Liver (tissue), 9 donors: ENCODE results near the gene SPACDR. TPM values are rescaled to one million over a fixed set of nuclear protein-coding genes. Genes with fewer than 3 reads are reported as not detected.

ENCODE experiments used
- DNase-seq: peaks from one replicate; pipeline ENCODE4 v3.0.0-alpha.2; 2017; ENCODE audit warnings: low spot score
- H3K27ac ChIP-seq, 2 donors: one replicate each; pipeline ENCODE4 v1.7.0; 2013; ENCODE audit warnings: inconsistent platforms in 2 of 2, low read length in 2 of 2, control low read depth in 1 of 2, low read depth in 1 of 2, mild to moderate bottlenecking in 1 of 2
- H3K27me3 ChIP-seq, 4 donors: one replicate each; pipeline versions ENCODE4 v1.6.1 to v1.7.0; 2013; ENCODE audit warnings: low read length in 3 of 4, inconsistent platforms in 1 of 4, mild to moderate bottlenecking in 1 of 4, moderate library complexity in 1 of 4; ENCODE audit not compliant: control insufficient read depth in 4 of 4, insufficient read depth in 4 of 4
- H3K36me3 ChIP-seq, 4 donors: one replicate each; pipeline versions ENCODE4 v1.6.1 to v1.7.0; 2013; ENCODE audit warnings: low read length in 3 of 4, mild to moderate bottlenecking in 3 of 4, low read depth in 1 of 4, moderate library complexity in 1 of 4; ENCODE audit not compliant: control insufficient read depth in 4 of 4, insufficient read depth in 3 of 4
- H3K4me1 ChIP-seq, 4 donors: one replicate each; pipeline versions ENCODE4 v1.6.1 to v1.7.0; 2013; ENCODE audit warnings: low read length in 3 of 4, mild to moderate bottlenecking in 3 of 4, moderate library complexity in 1 of 4; ENCODE audit not compliant: control insufficient read depth in 4 of 4, insufficient read depth in 4 of 4
- H3K4me3 ChIP-seq, 3 donors: one replicate each; pipeline versions ENCODE4 v1.6.1 to v1.7.0; 2013; ENCODE audit warnings: low read length in 3 of 3, control low read depth in 1 of 3, low read depth in 1 of 3, mild to moderate bottlenecking in 1 of 3
- H3K9ac ChIP-seq, 2 donors: one replicate each; pipeline ENCODE4 v1.7.0; 2013; ENCODE audit warnings: low read length in 2 of 2, mild to moderate bottlenecking in 2 of 2, moderate library complexity in 2 of 2, control low read depth in 1 of 2, low read depth in 1 of 2
- H3K9me3 ChIP-seq, 4 donors: one replicate each; pipeline versions ENCODE4 v1.6.1 to v1.7.0; 2013; ENCODE audit warnings: low read length in 3 of 4; ENCODE audit not compliant: control insufficient read depth in 4 of 4
- EGR1 ChIP-seq, 2 donors: IDR thresholded peaks; 2 replicates each; pipeline ENCODE4 v1.6.1; 2016 to 2018; ENCODE audit warnings: antibody characterized with exemption in 2 of 2, low read depth in 2 of 2
- FOXA1 ChIP-seq: IDR thresholded peaks from 2 replicates; pipeline ENCODE4 v1.6.1; 2016; ENCODE audit warnings: antibody characterized with exemption
- FOXA2 ChIP-seq: IDR thresholded peaks from 2 replicates; pipeline ENCODE4 v1.6.1; 2016; ENCODE audit warnings: antibody characterized with exemption
- GABPA ChIP-seq, 2 donors: IDR thresholded peaks in 1 of 2; conservative IDR thresholded peaks in 1 of 2; 2 replicates each; pipeline ENCODE4 v1.6.1; 2016; ENCODE audit warnings: antibody characterized with exemption in 2 of 2, mild to moderate bottlenecking in 1 of 2, moderate library complexity in 1 of 2
- HNF4A ChIP-seq, 2 donors: conservative IDR thresholded peaks; 2 replicates each; pipeline ENCODE4 v1.6.1; 2016; ENCODE audit warnings: antibody characterized with exemption in 2 of 2, mild to moderate bottlenecking in 2 of 2
- HNF4G ChIP-seq: IDR thresholded peaks from 2 replicates; pipeline ENCODE4 v1.6.1; 2016; ENCODE audit warnings: antibody characterized with exemption
- JUND ChIP-seq, 2 donors: IDR thresholded peaks; 2 replicates each; pipeline ENCODE4 v1.6.1; 2016; ENCODE audit warnings: antibody characterized with exemption in 2 of 2
- NR2F2 ChIP-seq: IDR thresholded peaks from 2 replicates; pipeline ENCODE4 v1.6.1; 2016; ENCODE audit warnings: antibody characterized with exemption
- RAD21 ChIP-seq, 2 donors: IDR thresholded peaks; 2 replicates each; pipeline ENCODE4 v1.6.1; 2016; ENCODE audit warnings: antibody characterized with exemption in 2 of 2, mild to moderate bottlenecking in 2 of 2
- RXRA ChIP-seq, 2 donors: IDR thresholded peaks; 2 replicates each; pipeline ENCODE4 v1.6.1; 2017 to 2018; ENCODE audit warnings: antibody characterized with exemption in 2 of 2, mild to moderate bottlenecking in 1 of 2
- SP1 ChIP-seq: IDR thresholded peaks from 2 replicates; pipeline ENCODE4 v1.6.1; 2018; ENCODE audit warnings: antibody characterized with exemption, mild to moderate bottlenecking
- TAF1 ChIP-seq: conservative IDR thresholded peaks from 2 replicates; pipeline ENCODE4 v1.6.1; 2016; ENCODE audit warnings: antibody characterized with exemption, mild to moderate bottlenecking
- YY1 ChIP-seq: IDR thresholded peaks from 2 replicates; pipeline ENCODE4 v1.6.1; 2016; ENCODE audit warnings: antibody characterized with exemption, mild to moderate bottlenecking
- whole genome bisulfite sequencing: extraction: QIAGEN DNeasy Blood & Tissue Kit; methylation state at CpG from one replicate; pipeline ENCODE4 v1.1.7; 2013; 5-methylcytosine and 5-hydroxymethylcytosine counted together
- polyA plus RNA-seq, 2 donors: library from polyadenylated mRNA; stranded (reverse) in 1 of 2; unstranded in 1 of 2; fragments of 200-250 nt in 1 of 2; fragments of >200 nt in 1 of 2; fragmentation: Nextera tagmentation in 1 of 2; extraction: Ambion mirVana in 1 of 2; gene quantifications; one replicate each; pipeline versions ENCODE4 v1.2.1 to v1.2.3, GENCODE V29; 2013 to 2015
- total RNA-seq, 2 donors: library from RNA; depleted of rRNA; stranded (reverse); fragments of >200 nt; gene quantifications; one replicate each; pipeline ENCODE4 v1.2.3, GENCODE V29; 2014
- TF ChIP-seq, protein P1 (sequence below): IDR thresholded peaks from 2 replicates; pipeline ENCODE4 v1.6.1; 2016; ENCODE audit warnings: antibody characterized with exemption, mild to moderate bottlenecking
- TF ChIP-seq, protein P2 (sequence below): IDR thresholded peaks from 2 replicates; pipeline ENCODE4 v1.6.1; 2016; ENCODE audit warnings: antibody characterized with exemption
- TF ChIP-seq, protein P3 (sequence below): fragments of 150-350 bp; IDR thresholded peaks from 2 replicates; pipeline ENCODE4 v1.5.1; 2017; ENCODE audit warnings: improper control_type of control experiment, low read depth, low read length; ENCODE audit not compliant: missing input control
- TF ChIP-seq, protein P4 (sequence below): IDR thresholded peaks from 2 replicates; pipeline ENCODE4 v1.6.1; 2016; ENCODE audit warnings: antibody characterized with exemption
- TF ChIP-seq, protein P5 (sequence below): IDR thresholded peaks from 2 replicates; pipeline ENCODE4 v1.6.1; 2016; ENCODE audit warnings: antibody characterized with exemption
- donor health status: healthy.
- donor health status: healthy.
- donor health status: healthy.
- donor health status: healthy.
- donor health status: healthy.

SPACDR gene
- total and polyA plus RNA-seq, 4 donors: 0.06 to 0.33 (median 0.17) TPM; not detected in 1

DNA sequence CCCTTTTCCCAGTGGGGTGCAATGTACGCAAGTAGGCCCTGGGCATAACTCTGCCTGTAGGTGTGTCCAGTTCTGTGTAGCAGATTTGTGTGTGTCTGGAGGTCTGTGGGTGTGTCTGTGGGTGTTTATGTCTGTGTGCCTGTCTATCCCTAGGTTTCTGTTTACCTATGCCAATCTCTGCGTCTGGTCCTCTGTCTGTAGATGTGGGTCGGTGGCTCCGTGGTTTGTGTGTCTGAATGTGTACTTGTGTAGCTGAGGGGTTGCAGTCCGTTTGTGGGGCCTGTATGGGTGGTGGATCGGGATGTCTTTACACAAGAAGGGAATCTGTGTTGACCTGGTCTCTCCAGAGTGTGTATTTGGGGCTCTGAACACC lies 20.6 kb upstream of the SPACDR start:
- Histone ChIP-seq H3K36me3 (no peaks in the 10 kb centered on the region), H3K27ac (no peak overlapping the region), H3K4me1 (peaks cover under 1 to 11% (median 4%) of the 10 kb centered on the region in 4 donors), H3K9ac (no peak overlapping the region), H3K27me3 (no peaks in the 10 kb centered on the region), H3K9me3 (no peaks in the 10 kb centered on the region), H3K4me3 (no peak overlapping the region)
- TF ChIP-seq SP1 (no peak), FOXA1 (no peak), YY1 (no peak), TAF1 (no peak), FOXA2 (no peak), NR2F2 (no peak), EGR1 (IDR thresholded peaks at IDR 0.05; ENCODE audit: low read depth in 2 of 2) (no peak), RXRA (IDR thresholded peaks at IDR 0.05) (no peak), RAD21 (IDR thresholded peaks at IDR 0.05) (no peak), JUND (IDR thresholded peaks at IDR 0.05) (no peak), GABPA (IDR thresholded peaks at IDR 0.05 in 1 of 2, conservative IDR thresholded peaks at IDR 0.05 in 1 of 2) (no peak), HNF4A (conservative IDR thresholded peaks at IDR 0.05) (no peak), HNF4G (no peak)
- TF ChIP-seq, protein P1, sequence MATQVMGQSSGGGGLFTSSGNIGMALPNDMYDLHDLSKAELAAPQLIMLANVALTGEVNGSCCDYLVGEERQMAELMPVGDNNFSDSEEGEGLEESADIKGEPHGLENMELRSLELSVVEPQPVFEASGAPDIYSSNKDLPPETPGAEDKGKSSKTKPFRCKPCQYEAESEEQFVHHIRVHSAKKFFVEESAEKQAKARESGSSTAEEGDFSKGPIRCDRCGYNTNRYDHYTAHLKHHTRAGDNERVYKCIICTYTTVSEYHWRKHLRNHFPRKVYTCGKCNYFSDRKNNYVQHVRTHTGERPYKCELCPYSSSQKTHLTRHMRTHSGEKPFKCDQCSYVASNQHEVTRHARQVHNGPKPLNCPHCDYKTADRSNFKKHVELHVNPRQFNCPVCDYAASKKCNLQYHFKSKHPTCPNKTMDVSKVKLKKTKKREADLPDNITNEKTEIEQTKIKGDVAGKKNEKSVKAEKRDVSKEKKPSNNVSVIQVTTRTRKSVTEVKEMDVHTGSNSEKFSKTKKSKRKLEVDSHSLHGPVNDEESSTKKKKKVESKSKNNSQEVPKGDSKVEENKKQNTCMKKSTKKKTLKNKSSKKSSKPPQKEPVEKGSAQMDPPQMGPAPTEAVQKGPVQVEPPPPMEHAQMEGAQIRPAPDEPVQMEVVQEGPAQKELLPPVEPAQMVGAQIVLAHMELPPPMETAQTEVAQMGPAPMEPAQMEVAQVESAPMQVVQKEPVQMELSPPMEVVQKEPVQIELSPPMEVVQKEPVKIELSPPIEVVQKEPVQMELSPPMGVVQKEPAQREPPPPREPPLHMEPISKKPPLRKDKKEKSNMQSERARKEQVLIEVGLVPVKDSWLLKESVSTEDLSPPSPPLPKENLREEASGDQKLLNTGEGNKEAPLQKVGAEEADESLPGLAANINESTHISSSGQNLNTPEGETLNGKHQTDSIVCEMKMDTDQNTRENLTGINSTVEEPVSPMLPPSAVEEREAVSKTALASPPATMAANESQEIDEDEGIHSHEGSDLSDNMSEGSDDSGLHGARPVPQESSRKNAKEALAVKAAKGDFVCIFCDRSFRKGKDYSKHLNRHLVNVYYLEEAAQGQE: no peak
- TF ChIP-seq, protein P2, sequence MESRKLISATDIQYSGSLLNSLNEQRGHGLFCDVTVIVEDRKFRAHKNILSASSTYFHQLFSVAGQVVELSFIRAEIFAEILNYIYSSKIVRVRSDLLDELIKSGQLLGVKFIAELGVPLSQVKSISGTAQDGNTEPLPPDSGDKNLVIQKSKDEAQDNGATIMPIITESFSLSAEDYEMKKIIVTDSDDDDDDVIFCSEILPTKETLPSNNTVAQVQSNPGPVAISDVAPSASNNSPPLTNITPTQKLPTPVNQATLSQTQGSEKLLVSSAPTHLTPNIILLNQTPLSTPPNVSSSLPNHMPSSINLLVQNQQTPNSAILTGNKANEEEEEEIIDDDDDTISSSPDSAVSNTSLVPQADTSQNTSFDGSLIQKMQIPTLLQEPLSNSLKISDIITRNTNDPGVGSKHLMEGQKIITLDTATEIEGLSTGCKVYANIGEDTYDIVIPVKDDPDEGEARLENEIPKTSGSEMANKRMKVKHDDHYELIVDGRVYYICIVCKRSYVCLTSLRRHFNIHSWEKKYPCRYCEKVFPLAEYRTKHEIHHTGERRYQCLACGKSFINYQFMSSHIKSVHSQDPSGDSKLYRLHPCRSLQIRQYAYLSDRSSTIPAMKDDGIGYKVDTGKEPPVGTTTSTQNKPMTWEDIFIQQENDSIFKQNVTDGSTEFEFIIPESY: no peak
- TF ChIP-seq, protein P3, sequence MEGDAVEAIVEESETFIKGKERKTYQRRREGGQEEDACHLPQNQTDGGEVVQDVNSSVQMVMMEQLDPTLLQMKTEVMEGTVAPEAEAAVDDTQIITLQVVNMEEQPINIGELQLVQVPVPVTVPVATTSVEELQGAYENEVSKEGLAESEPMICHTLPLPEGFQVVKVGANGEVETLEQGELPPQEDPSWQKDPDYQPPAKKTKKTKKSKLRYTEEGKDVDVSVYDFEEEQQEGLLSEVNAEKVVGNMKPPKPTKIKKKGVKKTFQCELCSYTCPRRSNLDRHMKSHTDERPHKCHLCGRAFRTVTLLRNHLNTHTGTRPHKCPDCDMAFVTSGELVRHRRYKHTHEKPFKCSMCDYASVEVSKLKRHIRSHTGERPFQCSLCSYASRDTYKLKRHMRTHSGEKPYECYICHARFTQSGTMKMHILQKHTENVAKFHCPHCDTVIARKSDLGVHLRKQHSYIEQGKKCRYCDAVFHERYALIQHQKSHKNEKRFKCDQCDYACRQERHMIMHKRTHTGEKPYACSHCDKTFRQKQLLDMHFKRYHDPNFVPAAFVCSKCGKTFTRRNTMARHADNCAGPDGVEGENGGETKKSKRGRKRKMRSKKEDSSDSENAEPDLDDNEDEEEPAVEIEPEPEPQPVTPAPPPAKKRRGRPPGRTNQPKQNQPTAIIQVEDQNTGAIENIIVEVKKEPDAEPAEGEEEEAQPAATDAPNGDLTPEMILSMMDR: no peak
- TF ChIP-seq, protein P4, sequence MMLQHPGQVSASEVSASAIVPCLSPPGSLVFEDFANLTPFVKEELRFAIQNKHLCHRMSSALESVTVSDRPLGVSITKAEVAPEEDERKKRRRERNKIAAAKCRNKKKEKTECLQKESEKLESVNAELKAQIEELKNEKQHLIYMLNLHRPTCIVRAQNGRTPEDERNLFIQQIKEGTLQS: no peak
- TF ChIP-seq, protein P5, sequence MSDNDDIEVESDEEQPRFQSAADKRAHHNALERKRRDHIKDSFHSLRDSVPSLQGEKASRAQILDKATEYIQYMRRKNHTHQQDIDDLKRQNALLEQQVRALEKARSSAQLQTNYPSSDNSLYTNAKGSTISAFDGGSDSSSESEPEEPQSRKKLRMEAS: no peak
- no peak for DNase-seq
- 87% methylated on average over 6 of the region's 6 CpGs for WGBS
